HEK293 (cell line): ENCODE results near the gene NNMT.

ENCODE experiments used
- CTCF ChIA-PET: fragments of 350-600 bp; formaldehyde crosslinking; extraction: SDS; loops from one replicate; lab custom pipeline; 2021; ENCODE audit warnings: antibody characterized with exemption; lab: Yijun Ruan, JAX
- POLR2A ChIA-PET: fragments of 300-600 bp; formaldehyde crosslinking; extraction: SDS; loops from one replicate; lab custom pipeline; 2020; ENCODE audit warnings: antibody characterized with exemption, inconsistent platforms; lab: Yijun Ruan, JAX
- H3K27ac ChIP-seq: fragments of 200-500 bp; sonication (Bioruptor generic); 2 replicates; pipeline ENCODE4 v1.5.1; 2014; ENCODE audit warnings: low read depth, low read length, control low read depth, inconsistent platforms; ENCODE audit errors: extremely low read depth
- H3K36me3 ChIP-seq, 2 experiments: fragments of 200-500 bp in 1 of 2; sonication (Bioruptor generic) in 1 of 2; 1 replicate in 1 of 2; 2 replicates in 1 of 2; pipeline ENCODE4 v1.5.1; 2014 to 2017; ENCODE audit warnings: inconsistent platforms in 2 of 2, low read length in 2 of 2; ENCODE audit not compliant: control insufficient read depth in 2 of 2, insufficient read depth in 1 of 2
- H3K4me1 ChIP-seq: fragments of 200-500 bp; sonication (Bioruptor generic); 2 replicates; pipeline ENCODE4 v1.5.1; 2014; ENCODE audit warnings: mild to moderate bottlenecking, low read length, inconsistent platforms; ENCODE audit not compliant: control insufficient read depth, insufficient read depth
- H3K4me3 ChIP-seq: 2 replicates; pipeline ENCODE4 v1.5.1; 2011; ENCODE audit warnings: low read depth, mild to moderate bottlenecking, control low read depth, low read length, moderate library complexity
- H3K9me3 ChIP-seq: fragments of 200-500 bp; sonication (Bioruptor generic); 2 replicates; pipeline ENCODE4 v1.5.1; 2014; ENCODE audit warnings: low read depth, low read length, inconsistent platforms; ENCODE audit not compliant: control insufficient read depth, insufficient read depth
- ELK4 ChIP-seq: IDR thresholded peaks from 2 replicates; pipeline ENCODE4 v1.6.1; 2011; ENCODE audit warnings: mild to moderate bottlenecking, low read depth, low read length, borderline replicate concordance
- HIC1 ChIP-seq: fragments of 450-650 bp; formaldehyde crosslinking; IDR thresholded peaks from 2 replicates; pipeline ENCODE4 v1.5.1; 2016; ENCODE audit warnings: missing biosample characterization, missing genetic modification characterization
- PRDM10 ChIP-seq: fragments of 450-650 bp; formaldehyde crosslinking; IDR thresholded peaks from 2 replicates; pipeline ENCODE4 v1.5.1; 2016; ENCODE audit warnings: missing biosample characterization, missing genetic modification characterization
- SP2 ChIP-seq: fragments of 450-650 bp; formaldehyde crosslinking; IDR thresholded peaks from 2 replicates; pipeline ENCODE4 v1.5.1; 2016; ENCODE audit warnings: missing biosample characterization, missing genetic modification characterization
- YY2 ChIP-seq: fragments of 450-650 bp; formaldehyde crosslinking; IDR thresholded peaks from 2 replicates; pipeline ENCODE4 v1.5.1; 2016; ENCODE audit warnings: missing biosample characterization, missing genetic modification characterization
- ZBTB1 ChIP-seq: fragments of 450-650 bp; formaldehyde crosslinking; IDR thresholded peaks from 2 replicates; pipeline ENCODE4 v1.5.1; 2016; ENCODE audit warnings: missing biosample characterization, missing genetic modification characterization
- ZNF138 ChIP-seq: fragments of 450-650 bp; formaldehyde crosslinking; IDR thresholded peaks from 2 replicates; pipeline ENCODE4 v1.5.1; 2016; ENCODE audit warnings: missing biosample characterization, missing genetic modification characterization, borderline replicate concordance
- ZNF169 ChIP-seq: fragments of 450-650 bp; formaldehyde crosslinking; IDR thresholded peaks from 2 replicates; pipeline ENCODE4 v1.5.1; 2016; ENCODE audit warnings: missing biosample characterization, missing genetic modification characterization
- ZNF266 ChIP-seq: fragments of 450-650 bp; formaldehyde crosslinking; IDR thresholded peaks from 2 replicates; pipeline ENCODE4 v1.5.1; 2016; ENCODE audit warnings: missing biosample characterization, missing genetic modification characterization, low read depth
- ZNF302 ChIP-seq: fragments of 450-650 bp; formaldehyde crosslinking; IDR thresholded peaks from 2 replicates; pipeline ENCODE4 v1.5.1; 2016; ENCODE audit warnings: missing biosample characterization, missing genetic modification characterization, low read depth
- ZNF311 ChIP-seq: fragments of 450-650 bp; formaldehyde crosslinking; IDR thresholded peaks from 2 replicates; pipeline ENCODE4 v1.5.1; 2017; ENCODE audit warnings: missing biosample characterization, missing genetic modification characterization, borderline replicate concordance
- ZNF366 ChIP-seq: fragments of 450-650 bp; formaldehyde crosslinking; conservative IDR thresholded peaks from 2 replicates; pipeline ENCODE4 v1.5.1; 2016; ENCODE audit warnings: missing biosample characterization, missing genetic modification characterization
- ZNF404 ChIP-seq: fragments of 450-650 bp; formaldehyde crosslinking; IDR thresholded peaks from 2 replicates; pipeline ENCODE4 v1.5.1; 2017; ENCODE audit warnings: missing biosample characterization, missing genetic modification characterization
- ZNF433 ChIP-seq: fragments of 450-650 bp; formaldehyde crosslinking; IDR thresholded peaks from 2 replicates; pipeline ENCODE4 v1.5.1; 2016; ENCODE audit warnings: missing biosample characterization, missing genetic modification characterization, low read depth
- ZNF48 ChIP-seq: fragments of 450-650 bp; formaldehyde crosslinking; IDR thresholded peaks from 2 replicates; pipeline ENCODE4 v1.5.1; 2016; ENCODE audit warnings: missing biosample characterization, missing genetic modification characterization
- ZNF549 ChIP-seq: fragments of 450-650 bp; IDR thresholded peaks from 2 replicates; pipeline ENCODE4 v1.5.1; 2018; ENCODE audit warnings: missing biosample characterization, missing genetic modification characterization, mild to moderate bottlenecking, inconsistent platforms, moderate library complexity
- ZNF580 ChIP-seq: fragments of 450-650 bp; formaldehyde crosslinking; IDR thresholded peaks from 2 replicates; pipeline ENCODE4 v1.5.1; 2016; ENCODE audit warnings: missing biosample characterization, missing genetic modification characterization
- ZNF639 ChIP-seq: fragments of 450-650 bp; formaldehyde crosslinking; IDR thresholded peaks from 2 replicates; pipeline ENCODE4 v1.5.1; 2016; ENCODE audit warnings: missing biosample characterization, missing genetic modification characterization
- ZNF645 ChIP-seq: fragments of 450-650 bp; formaldehyde crosslinking; IDR thresholded peaks from 2 replicates; pipeline ENCODE4; 2016; ENCODE audit warnings: missing biosample characterization, missing genetic modification characterization
- ZNF654 ChIP-seq: fragments of 450-650 bp; formaldehyde crosslinking; IDR thresholded peaks from 2 replicates; pipeline ENCODE4 v1.5.1; 2016; ENCODE audit warnings: low read depth, missing biosample characterization, missing genetic modification characterization
- ZNF658 ChIP-seq: fragments of 450-650 bp; formaldehyde crosslinking; IDR thresholded peaks from 2 replicates; pipeline ENCODE4; 2016; ENCODE audit warnings: missing biosample characterization, missing genetic modification characterization
- ZNF747 ChIP-seq: fragments of 450-650 bp; formaldehyde crosslinking; IDR thresholded peaks from 2 replicates; pipeline ENCODE4 v1.5.1; 2016; ENCODE audit warnings: missing biosample characterization, missing genetic modification characterization

Gene NNMT

GRCh38 chr11:114321621-114322257, 25.5 kb downstream of the NNMT start:
- CTCF ChIA-PET, result interaction anchor here (0.6 kb wide), 1 partner anchor 39 kb away, joined by 3 read pairs; no protein-coding TSS in a partner anchor
- H3K9me3 ChIP-seq, result no peaks in the 10 kb centered on the region
- no peak overlapping the region for H3K27ac ChIP-seq
- POLR2A ChIA-PET, result no interaction called here
- H3K36me3 ChIP-seq, result no peaks in the 10 kb centered on the region
- H3K4me1 ChIP-seq, result no peaks in the 10 kb centered on the region
- no peak overlapping the region for H3K4me3 ChIP-seq
- no peak for TF ChIP-seq ZNF658 (tag by site-specific recombination)
- no peak for TF ChIP-seq ZNF266 (tag by site-specific recombination)
- TF ChIP-seq ZNF639 (tag by site-specific recombination), result no peak
- TF ChIP-seq ZBTB1 (tag by site-specific recombination), result no peak
- TF ChIP-seq ZNF311 (tag by site-specific recombination), result no peak
- no peak for TF ChIP-seq ZNF580 (tag by site-specific recombination)
- no peak for TF ChIP-seq ZNF433 (tag by site-specific recombination)
- no peak for TF ChIP-seq PRDM10 (tag by site-specific recombination)
- no peak for TF ChIP-seq ZNF747 (tag by site-specific recombination)
- no peak for TF ChIP-seq HIC1 (tag by site-specific recombination)
- no peak for TF ChIP-seq YY2 (tag by site-specific recombination)
- no peak for TF ChIP-seq ZNF645
- TF ChIP-seq SP2 (tag by site-specific recombination), result no peak

GRCh38 chr11:114322934-114323333, 26.7 kb downstream of the NNMT start:
- Histone ChIP-seq H3K4me3 (no peak overlapping the region), H3K36me3 (no peaks in the 10 kb centered on the region), H3K27ac (no peak overlapping the region), H3K4me1 (no peaks in the 10 kb centered on the region), H3K9me3 (no peaks in the 10 kb centered on the region)
- CTCF ChIA-PET, result interaction anchor here (0.6 kb wide), 1 partner anchor 544 kb away, joined by 3 read pairs; no protein-coding TSS in a partner anchor
- POLR2A ChIA-PET, result no interaction called here
- TF ChIP-seq ZNF654 (tag by site-specific recombination) (no peak), ELK4 (no peak), ZNF48 (tag by site-specific recombination) (no peak), ZNF404 (no peak), ZNF169 (no peak), ZNF302 (tag by site-specific recombination) (no peak), ZNF549 (tag by site-specific recombination) (no peak), ZNF138 (no peak), ZNF366 (tag by site-specific recombination) (no peak)
